Right forelimb (tissue), 1 donor: Measurements from ENCODE around the gene SERPINB8.

Experiments used
- DNase-seq: peaks from one replicate; pipeline ENCODE4 v3.0.0-alpha.2; 2018

The SERPINB8 gene

DNA sequence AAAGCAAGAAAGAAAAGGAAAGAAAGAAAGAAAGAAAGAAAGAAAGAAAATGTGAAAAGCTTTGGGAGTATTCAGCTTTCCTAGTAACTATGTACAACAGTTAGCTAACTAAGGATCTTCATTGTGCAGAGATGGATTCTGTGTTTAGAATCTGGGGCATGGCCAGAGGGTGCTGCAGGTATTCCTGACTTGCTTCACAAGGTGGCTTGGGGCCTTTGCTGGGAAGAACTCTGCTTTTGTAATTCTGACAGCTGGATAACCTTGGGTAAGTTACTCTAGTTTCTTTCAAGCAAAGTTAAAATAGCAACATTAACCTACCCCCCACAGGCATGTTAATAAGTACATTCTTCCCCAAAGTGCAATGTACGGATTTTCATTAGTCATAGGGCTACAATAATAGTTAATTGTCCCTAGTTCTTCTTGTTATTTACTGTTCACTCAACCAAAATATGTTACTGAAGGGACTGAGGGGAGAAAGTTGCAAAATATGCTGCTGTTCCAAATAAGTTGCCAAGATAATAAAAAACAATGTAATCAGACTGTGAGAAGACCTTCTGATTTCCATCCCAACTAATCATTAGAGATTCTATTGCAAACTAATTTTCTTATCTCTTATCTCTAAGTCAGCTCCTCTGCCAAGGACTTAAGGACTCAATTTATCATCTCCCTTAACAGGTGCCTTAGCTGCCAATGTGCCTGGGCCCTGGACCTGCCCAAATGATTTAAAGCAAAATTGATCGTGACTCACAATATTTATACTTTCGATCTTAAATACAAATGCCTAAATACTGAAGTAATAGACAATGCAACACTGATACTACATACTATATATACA lies 50.3 kb downstream of the SERPINB8 start:
- DNase-seq: no peak

DNA sequence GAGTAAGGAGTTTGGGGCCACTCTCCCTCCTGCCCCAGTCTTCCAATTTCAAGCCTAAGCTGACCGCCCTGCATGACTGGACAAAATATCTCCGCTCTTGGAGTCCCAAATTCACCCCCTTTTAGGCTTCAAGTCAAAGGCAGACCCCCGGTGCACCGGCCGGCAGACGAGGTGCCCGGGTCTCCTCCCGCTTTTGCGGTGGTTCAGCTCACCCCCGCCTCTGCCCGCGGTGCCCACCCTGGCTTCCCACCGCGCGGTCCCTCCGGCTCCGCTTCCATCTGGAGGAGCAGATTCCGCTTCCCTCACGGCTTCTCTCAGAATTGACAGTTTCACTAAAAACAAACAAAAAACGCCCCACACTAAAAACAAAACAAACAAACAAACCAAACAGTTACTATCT lies 56.5 kb downstream of the SERPINB8 start:
- DNase-seq: no peak

DNA sequence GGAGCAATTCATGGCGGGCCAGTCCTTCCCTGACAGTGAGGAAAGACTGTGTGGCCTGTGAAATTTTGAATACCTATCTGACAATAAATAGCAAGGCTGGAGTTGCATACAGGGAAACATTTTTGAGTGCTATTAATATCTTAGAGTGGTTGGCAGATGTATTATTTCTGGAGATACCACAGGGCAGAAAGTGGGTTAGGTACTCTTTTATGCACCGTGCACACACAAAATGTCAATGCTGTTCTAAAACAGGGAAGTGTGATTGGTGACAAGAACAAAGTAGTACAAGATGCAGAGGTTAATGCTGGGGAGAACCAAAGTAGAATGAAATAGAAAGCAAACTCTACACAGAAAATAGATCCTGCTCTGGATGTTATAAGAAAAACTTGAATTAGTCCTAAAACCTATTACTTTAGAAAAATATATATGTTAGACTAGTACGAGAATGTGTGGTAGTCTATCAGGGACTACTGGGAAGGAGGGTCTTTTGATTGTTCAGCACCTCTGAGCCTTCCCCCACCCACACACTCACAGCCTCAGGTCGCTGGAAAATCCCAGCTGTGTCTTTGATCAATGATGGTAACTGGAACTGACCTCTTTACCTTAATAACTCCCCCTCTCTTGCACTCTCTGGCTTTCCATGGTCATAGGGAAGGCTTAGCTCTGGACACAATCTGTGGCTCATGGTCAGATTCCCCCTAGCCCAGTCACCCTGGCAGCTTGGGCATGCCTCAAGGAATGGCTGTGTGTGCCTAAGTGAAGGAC lies 58.2 kb downstream of the SERPINB8 start:
- no peak for DNase-seq

- DNase-seq: no peak
Observed at GRCh38 chr18:64029096-64029495, 59.2 kb downstream of the SERPINB8 start.

GRCh38 chr18:64031411-64031810 lies 61.5 kb downstream of the SERPINB8 start:
- DNase-seq: no peak

GRCh38 chr18:64032312-64032711 lies 62.4 kb downstream of the SERPINB8 start:
- no peak for DNase-seq

DNA sequence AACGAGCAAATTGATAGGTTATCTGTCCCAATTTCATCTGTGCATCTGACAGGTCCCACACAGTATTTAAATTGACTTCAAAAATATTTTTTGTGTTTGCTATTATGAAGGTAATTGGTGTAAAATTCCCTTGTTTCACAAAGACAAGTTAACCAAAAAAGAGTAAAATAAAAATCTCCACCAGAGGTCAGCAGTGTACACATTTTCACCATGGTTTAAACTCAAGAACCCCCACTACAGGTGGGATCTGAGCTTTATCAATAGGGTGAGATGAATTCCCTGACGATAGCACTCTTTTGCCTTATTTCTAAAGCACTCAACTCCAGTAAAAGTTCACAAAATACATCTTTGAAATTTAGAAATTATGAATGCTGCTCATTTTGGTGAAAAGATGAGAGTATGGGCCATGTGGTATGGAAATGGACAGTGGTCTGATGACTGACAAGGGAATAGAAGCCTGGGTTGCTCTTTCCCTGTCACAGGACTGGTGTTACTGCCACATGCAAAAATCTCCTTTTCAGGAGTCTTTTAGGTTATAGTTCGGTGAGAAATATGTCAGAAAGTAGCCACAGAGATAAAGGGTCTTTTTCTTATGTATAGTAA lies 68.0 kb downstream of the SERPINB8 start:
- no peak for DNase-seq
